ENCODE measurements around the gene MADD. TPM values are rescaled to one million over a fixed set of nuclear protein-coding genes. Genes with fewer than 3 reads are reported as not detected.

Gene MADD
- total and polyA plus RNA-seq, 2 experiments from 2014 or later = 13.4 to 43.8 TPM

DNA sequence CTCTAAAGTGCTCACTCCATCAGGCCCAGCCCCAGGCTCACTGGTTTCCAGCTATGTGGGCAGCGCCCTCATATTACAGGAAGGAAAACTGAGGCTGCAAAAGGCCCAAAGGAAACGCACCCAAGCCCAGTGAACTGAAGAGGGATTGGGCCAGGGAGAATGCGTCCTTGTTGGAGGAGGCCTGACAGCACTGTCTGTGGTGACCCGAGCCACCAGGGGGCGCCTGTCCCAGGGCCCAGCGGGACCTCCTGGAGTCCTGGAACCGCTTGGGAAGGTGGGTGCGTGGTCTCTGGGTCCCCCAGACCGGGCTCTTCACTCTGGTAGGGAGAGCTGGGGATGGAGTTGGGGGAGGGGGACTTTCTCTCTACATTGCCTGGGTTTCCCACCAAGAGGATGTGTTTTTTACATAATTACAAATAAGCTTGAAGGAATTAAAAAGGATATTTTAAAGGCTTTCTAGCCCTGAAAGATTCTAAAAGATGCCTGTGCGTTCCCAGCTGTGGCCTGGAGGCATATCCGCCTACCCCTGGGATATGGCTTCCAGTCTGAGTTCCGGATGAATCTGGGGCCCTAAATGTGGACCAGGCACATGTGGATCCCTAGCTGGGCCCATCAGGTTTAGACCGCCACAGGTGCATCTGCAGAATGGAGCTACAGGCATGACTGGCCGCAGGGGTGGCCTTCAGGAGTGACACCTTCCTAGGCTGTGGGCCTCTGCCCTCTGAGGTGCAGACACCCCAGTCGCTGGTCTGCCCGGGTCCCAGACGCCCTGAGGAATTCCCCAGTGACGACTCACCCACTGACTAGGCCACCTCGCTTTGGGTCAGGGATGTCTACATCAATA is 104.2 kb downstream of the MADD start (continued):
- no peak for TF ChIP-seq ZNF114 (CRISPR knock-in tag; IDR thresholded peaks at IDR 0.05)
- 0 out of 2 replicates have a peak, but pooled peaks have one; percentile 45 for TF ChIP-seq CREB1 (CRISPR knock-in tag; IDR thresholded peaks at IDR 0.05; ENCODE audit: low read depth)
- peak; percentile 94 to 96 for TF ChIP-seq CTCF (conservative IDR thresholded peaks at IDR 0.05; ENCODE audit: low read depth in 2 of 2)
- no peak for TF ChIP-seq ZNF331 (CRISPR knock-in tag; IDR thresholded peaks at IDR 0.05; ENCODE audit: low read depth)

GRCh38 chr11:47374720-47375019 is 104.7 kb downstream of the MADD start:
- Histone ChIP-seq H2AFZ (no peak overlapping the region), H3K79me2 (replicated peaks; ENCODE audit: insufficient read depth) (no peaks in the 10 kb centered on the region), H4K20me1 (replicated peaks; ENCODE audit: insufficient read depth) (no peaks in the 10 kb centered on the region), H3K27ac (ENCODE audit: low read depth) (no peak overlapping the region), H3K4me1 (ENCODE audit: insufficient read depth) (no peaks in the 10 kb centered on the region; the same call in 1 of the 2 replicates), H3F3A (replicated peaks; ENCODE audit: low read depth) (no peaks in the 10 kb centered on the region), H3K27me3 (ENCODE audit: insufficient read depth) (no peaks in the 10 kb centered on the region), H3K4me3 (no peak overlapping the region), H3K4me2 (no peak overlapping the region), H3K36me3 (ENCODE audit: insufficient read depth) (no peaks in the 10 kb centered on the region), H3K9me2 (ENCODE audit: insufficient read depth) (no peaks in the 10 kb centered on the region)
- H3K27me3 Mint-ChIP-seq (ENCODE audit: insufficient read depth, low read depth, poor library complexity) = peaks cover 2% of the 10 kb centered on the region
- H3K27ac Mint-ChIP-seq = no peak overlapping the region
- ATAC-seq = no peak
- H3K9me3 Mint-ChIP-seq = no peaks in the 10 kb centered on the region; the same call in 2 of the 3 replicates
- DNase-seq (ENCODE audit: low spot score) = no peak
- H3K36me3 Mint-ChIP-seq (ENCODE audit: low read depth) = no peaks in the 10 kb centered on the region
- H3K4me3 Mint-ChIP-seq = no peak overlapping the region
- H3K4me1 Mint-ChIP-seq = peaks cover 3% of the 10 kb centered on the region; the same call in 2 of the 3 replicates
- TF ChIP-seq, protein P1, sequence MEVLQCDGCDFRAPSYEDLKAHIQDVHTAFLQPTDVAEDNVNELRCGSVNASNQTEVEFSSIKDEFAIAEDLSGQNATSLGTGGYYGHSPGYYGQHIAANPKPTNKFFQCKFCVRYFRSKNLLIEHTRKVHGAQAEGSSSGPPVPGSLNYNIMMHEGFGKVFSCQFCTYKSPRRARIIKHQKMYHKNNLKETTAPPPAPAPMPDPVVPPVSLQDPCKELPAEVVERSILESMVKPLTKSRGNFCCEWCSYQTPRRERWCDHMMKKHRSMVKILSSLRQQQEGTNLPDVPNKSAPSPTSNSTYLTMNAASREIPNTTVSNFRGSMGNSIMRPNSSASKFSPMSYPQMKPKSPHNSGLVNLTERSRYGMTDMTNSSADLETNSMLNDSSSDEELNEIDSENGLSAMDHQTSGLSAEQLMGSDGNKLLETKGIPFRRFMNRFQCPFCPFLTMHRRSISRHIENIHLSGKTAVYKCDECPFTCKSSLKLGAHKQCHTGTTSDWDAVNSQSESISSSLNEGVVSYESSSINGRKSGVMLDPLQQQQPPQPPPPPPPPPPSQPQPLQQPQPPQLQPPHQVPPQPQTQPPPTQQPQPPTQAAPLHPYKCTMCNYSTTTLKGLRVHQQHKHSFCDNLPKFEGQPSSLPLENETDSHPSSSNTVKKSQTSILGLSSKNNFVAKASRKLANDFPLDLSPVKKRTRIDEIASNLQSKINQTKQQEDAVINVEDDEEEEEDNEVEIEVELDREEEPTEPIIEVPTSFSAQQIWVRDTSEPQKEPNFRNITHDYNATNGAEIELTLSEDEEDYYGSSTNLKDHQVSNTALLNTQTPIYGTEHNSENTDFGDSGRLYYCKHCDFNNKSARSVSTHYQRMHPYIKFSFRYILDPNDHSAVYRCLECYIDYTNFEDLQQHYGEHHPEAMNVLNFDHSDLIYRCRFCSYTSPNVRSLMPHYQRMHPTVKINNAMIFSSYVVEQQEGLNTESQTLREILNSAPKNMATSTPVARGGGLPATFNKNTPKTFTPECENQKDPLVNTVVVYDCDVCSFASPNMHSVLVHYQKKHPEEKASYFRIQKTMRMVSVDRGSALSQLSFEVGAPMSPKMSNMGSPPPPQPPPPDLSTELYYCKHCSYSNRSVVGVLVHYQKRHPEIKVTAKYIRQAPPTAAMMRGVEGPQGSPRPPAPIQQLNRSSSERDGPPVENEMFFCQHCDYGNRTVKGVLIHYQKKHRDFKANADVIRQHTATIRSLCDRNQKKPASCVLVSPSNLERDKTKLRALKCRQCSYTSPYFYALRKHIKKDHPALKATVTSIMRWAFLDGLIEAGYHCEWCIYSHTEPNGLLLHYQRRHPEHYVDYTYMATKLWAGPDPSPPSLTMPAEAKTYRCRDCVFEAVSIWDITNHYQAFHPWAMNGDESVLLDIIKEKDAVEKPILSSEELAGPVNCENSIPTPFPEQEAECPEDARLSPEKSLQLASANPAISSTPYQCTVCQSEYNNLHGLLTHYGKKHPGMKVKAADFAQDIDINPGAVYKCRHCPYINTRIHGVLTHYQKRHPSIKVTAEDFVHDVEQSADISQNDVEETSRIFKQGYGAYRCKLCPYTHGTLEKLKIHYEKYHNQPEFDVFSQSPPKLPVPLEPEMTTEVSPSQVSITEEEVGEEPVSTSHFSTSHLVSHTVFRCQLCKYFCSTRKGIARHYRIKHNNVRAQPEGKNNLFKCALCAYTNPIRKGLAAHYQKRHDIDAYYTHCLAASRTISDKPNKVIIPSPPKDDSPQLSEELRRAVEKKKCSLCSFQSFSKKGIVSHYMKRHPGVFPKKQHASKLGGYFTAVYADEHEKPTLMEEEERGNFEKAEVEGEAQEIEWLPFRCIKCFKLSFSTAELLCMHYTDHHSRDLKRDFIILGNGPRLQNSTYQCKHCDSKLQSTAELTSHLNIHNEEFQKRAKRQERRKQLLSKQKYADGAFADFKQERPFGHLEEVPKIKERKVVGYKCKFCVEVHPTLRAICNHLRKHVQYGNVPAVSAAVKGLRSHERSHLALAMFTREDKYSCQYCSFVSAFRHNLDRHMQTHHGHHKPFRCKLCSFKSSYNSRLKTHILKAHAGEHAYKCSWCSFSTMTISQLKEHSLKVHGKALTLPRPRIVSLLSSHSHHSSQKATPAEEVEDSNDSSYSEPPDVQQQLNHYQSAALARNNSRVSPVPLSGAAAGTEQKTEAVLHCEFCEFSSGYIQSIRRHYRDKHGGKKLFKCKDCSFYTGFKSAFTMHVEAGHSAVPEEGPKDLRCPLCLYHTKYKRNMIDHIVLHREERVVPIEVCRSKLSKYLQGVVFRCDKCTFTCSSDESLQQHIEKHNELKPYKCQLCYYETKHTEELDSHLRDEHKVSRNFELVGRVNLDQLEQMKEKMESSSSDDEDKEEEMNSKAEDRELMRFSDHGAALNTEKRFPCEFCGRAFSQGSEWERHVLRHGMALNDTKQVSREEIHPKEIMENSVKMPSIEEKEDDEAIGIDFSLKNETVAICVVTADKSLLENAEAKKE (CRISPR knock-in tag; IDR thresholded peaks at IDR 0.05) = no peak
- TF ChIP-seq ZNF114 (CRISPR knock-in tag; IDR thresholded peaks at IDR 0.05) = no peak
- TF ChIP-seq NANOG (IDR thresholded peaks at IDR 0.05; ENCODE audit: borderline replicate concordance) = no peak
- TF ChIP-seq JUNB (IDR thresholded peaks at IDR 0.05; ENCODE audit: unreplicated experiment) = no peak
- TF ChIP-seq, protein P2, sequence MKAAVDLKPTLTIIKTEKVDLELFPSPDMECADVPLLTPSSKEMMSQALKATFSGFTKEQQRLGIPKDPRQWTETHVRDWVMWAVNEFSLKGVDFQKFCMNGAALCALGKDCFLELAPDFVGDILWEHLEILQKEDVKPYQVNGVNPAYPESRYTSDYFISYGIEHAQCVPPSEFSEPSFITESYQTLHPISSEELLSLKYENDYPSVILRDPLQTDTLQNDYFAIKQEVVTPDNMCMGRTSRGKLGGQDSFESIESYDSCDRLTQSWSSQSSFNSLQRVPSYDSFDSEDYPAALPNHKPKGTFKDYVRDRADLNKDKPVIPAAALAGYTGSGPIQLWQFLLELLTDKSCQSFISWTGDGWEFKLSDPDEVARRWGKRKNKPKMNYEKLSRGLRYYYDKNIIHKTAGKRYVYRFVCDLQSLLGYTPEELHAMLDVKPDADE (IDR thresholded peaks at IDR 0.05) = no peak
- no peak for TF ChIP-seq POLR2AphosphoS5 (IDR thresholded peaks at IDR 0.05; ENCODE audit: low read depth)
- no peak for TF ChIP-seq EZH2 (IDR thresholded peaks at IDR 0.05; ENCODE audit: low read depth, unreplicated experiment)
- TF ChIP-seq, protein P3, sequence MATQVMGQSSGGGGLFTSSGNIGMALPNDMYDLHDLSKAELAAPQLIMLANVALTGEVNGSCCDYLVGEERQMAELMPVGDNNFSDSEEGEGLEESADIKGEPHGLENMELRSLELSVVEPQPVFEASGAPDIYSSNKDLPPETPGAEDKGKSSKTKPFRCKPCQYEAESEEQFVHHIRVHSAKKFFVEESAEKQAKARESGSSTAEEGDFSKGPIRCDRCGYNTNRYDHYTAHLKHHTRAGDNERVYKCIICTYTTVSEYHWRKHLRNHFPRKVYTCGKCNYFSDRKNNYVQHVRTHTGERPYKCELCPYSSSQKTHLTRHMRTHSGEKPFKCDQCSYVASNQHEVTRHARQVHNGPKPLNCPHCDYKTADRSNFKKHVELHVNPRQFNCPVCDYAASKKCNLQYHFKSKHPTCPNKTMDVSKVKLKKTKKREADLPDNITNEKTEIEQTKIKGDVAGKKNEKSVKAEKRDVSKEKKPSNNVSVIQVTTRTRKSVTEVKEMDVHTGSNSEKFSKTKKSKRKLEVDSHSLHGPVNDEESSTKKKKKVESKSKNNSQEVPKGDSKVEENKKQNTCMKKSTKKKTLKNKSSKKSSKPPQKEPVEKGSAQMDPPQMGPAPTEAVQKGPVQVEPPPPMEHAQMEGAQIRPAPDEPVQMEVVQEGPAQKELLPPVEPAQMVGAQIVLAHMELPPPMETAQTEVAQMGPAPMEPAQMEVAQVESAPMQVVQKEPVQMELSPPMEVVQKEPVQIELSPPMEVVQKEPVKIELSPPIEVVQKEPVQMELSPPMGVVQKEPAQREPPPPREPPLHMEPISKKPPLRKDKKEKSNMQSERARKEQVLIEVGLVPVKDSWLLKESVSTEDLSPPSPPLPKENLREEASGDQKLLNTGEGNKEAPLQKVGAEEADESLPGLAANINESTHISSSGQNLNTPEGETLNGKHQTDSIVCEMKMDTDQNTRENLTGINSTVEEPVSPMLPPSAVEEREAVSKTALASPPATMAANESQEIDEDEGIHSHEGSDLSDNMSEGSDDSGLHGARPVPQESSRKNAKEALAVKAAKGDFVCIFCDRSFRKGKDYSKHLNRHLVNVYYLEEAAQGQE (IDR thresholded peaks at IDR 0.05; ENCODE audit: unreplicated experiment) = no peak
- TF ChIP-seq STAT1 (IDR thresholded peaks at IDR 0.05; ENCODE audit: unreplicated experiment) = no peak

Data from GM23338 (cell line).